H9 (cell line): Measurements from ENCODE around the gene B4GALNT4. TPM values are rescaled to one million over a fixed set of nuclear protein-coding genes. Genes with fewer than 3 reads are reported as not detected.

ENCODE experiments used
- DNase-seq: peaks from one replicate; pipeline ENCODE4 v3.0.0-alpha.2; 2017
- H2AFZ ChIP-seq: one replicate; pipeline ENCODE4 v1.6.1; 2013; ENCODE audit warnings: mild to moderate bottlenecking, low read length, control low read depth, moderate library complexity
- H2AK5ac ChIP-seq: 2 replicates; pipeline ENCODE4 v1.6.1; 2013; ENCODE audit warnings: low read length, control low read depth, mixed read lengths; ENCODE audit not compliant: insufficient read length
- H2BK120ac ChIP-seq: one replicate; pipeline ENCODE4 v1.6.1; 2013; ENCODE audit warnings: low read depth, mild to moderate bottlenecking, low read length, control low read depth, inconsistent platforms; ENCODE audit not compliant: poor library complexity, severe bottlenecking
- H2BK12ac ChIP-seq: 2 replicates; pipeline ENCODE4 v1.6.1; 2013; ENCODE audit warnings: low read length, control low read depth, mixed read lengths, low read depth; ENCODE audit not compliant: insufficient read length
- H2BK15ac ChIP-seq: 2 replicates; pipeline ENCODE4 v1.6.1; 2013; ENCODE audit warnings: low read depth, low read length, control low read depth
- H2BK20ac ChIP-seq: one replicate; pipeline ENCODE4 v1.6.1; 2013; ENCODE audit warnings: low read depth, mild to moderate bottlenecking, low read length, control low read depth, inconsistent platforms; ENCODE audit not compliant: poor library complexity, severe bottlenecking
- H2BK5ac ChIP-seq: 2 replicates; pipeline ENCODE4 v1.6.1; 2013; ENCODE audit warnings: low read length, control low read depth, mixed read lengths; ENCODE audit not compliant: insufficient read length
- H3K14ac ChIP-seq: 2 replicates; pipeline ENCODE4 v1.6.1; 2013; ENCODE audit warnings: low read length, control low read depth; ENCODE audit not compliant: insufficient read depth
- H3K18ac ChIP-seq: 2 replicates; pipeline ENCODE4 v1.6.1; 2013; ENCODE audit warnings: low read depth, mild to moderate bottlenecking, mixed read lengths, low read length, control low read depth; ENCODE audit not compliant: insufficient read length
- H3K23ac ChIP-seq: 2 replicates; pipeline ENCODE4 v1.6.1; 2013; ENCODE audit warnings: low read length, control low read depth, mixed read lengths, low read depth; ENCODE audit not compliant: insufficient read length
- H3K23me2 ChIP-seq: 2 replicates; pipeline ENCODE4 v1.6.1; 2013; ENCODE audit warnings: low read depth, mild to moderate bottlenecking, mixed read lengths, low read length, control low read depth; ENCODE audit not compliant: insufficient read length, poor library complexity, severe bottlenecking
- H3K27ac ChIP-seq: 2 replicates; pipeline ENCODE4 v1.5.1; 2013; ENCODE audit warnings: low read length, control low read depth, mixed read lengths, low read depth; ENCODE audit not compliant: insufficient read length
- H3K27me3 ChIP-seq: 2 replicates; pipeline ENCODE4 v1.6.1; 2013; ENCODE audit warnings: low read length, control low read depth, inconsistent platforms; ENCODE audit not compliant: insufficient read depth
- H3K4ac ChIP-seq: 2 replicates; pipeline ENCODE4 v1.6.1; 2013; ENCODE audit warnings: low read depth, mild to moderate bottlenecking, control low read depth, inconsistent platforms, low read length, moderate library complexity
- H3K4me1 ChIP-seq: 2 replicates; pipeline ENCODE4 v1.6.1; 2013; ENCODE audit warnings: low read length, control low read depth, inconsistent platforms; ENCODE audit not compliant: insufficient read depth
- H3K4me2 ChIP-seq: 2 replicates; pipeline ENCODE4 v1.6.1; 2013; ENCODE audit warnings: low read length, control low read depth, mixed read lengths; ENCODE audit not compliant: insufficient read length, insufficient read depth
- H3K56ac ChIP-seq: 2 replicates; pipeline ENCODE4 v1.6.1; 2013; ENCODE audit warnings: low read depth, mild to moderate bottlenecking, mixed read lengths, low read length, control low read depth; ENCODE audit not compliant: insufficient read length
- H3K79me1 ChIP-seq: 2 replicates; pipeline ENCODE4 v1.6.1; 2013; ENCODE audit warnings: low read depth, mild to moderate bottlenecking, moderate library complexity, low read length, control low read depth, inconsistent platforms; ENCODE audit not compliant: insufficient read depth, poor library complexity, severe bottlenecking
- H3K79me2 ChIP-seq: 2 replicates; pipeline ENCODE4 v1.6.1; 2013; ENCODE audit warnings: low read length, control low read depth, inconsistent platforms; ENCODE audit not compliant: insufficient read depth
- H3K9ac ChIP-seq: 2 replicates; pipeline ENCODE4 v1.6.1; 2013; ENCODE audit warnings: low read length, control low read depth, mixed read lengths; ENCODE audit not compliant: insufficient read length; ENCODE audit errors: extremely low read depth
- H3K9me3 ChIP-seq: one replicate; pipeline ENCODE4 v1.6.1; 2013; ENCODE audit warnings: low read depth, low read length, inconsistent platforms; ENCODE audit not compliant: control insufficient read depth
- H3T11ph ChIP-seq: one replicate; pipeline ENCODE4 v1.6.1; 2013; ENCODE audit warnings: mild to moderate bottlenecking, low read length, control low read depth, inconsistent platforms
- H4K20me1 ChIP-seq: one replicate; pipeline ENCODE4 v1.6.1; 2013; ENCODE audit not compliant: control insufficient read depth, insufficient read length, insufficient read depth
- H4K5ac ChIP-seq: 2 replicates; pipeline ENCODE4 v1.6.1; 2013; ENCODE audit warnings: low read depth, mild to moderate bottlenecking, mixed read lengths, low read length, control low read depth; ENCODE audit not compliant: insufficient read length
- H4K8ac ChIP-seq: replicated peaks from 2 replicates; pipeline ENCODE4 v1.6.1; 2013; ENCODE audit warnings: low read length, control low read depth, mixed read lengths, low read depth; ENCODE audit not compliant: insufficient read length
- H4K91ac ChIP-seq: 2 replicates; pipeline ENCODE4 v1.6.1; 2013; ENCODE audit warnings: low read depth, mild to moderate bottlenecking, moderate library complexity, mixed read lengths, low read length, control low read depth; ENCODE audit not compliant: insufficient read length
- H3K27ac Mint-ChIP-seq, 3 experiments: 2 replicates in 2 of 3; 3 replicates in 1 of 3; pipeline ENCODE4 v1.8.0; 2020 to 2021; ENCODE audit warnings: mixed read lengths in 3 of 3, mild to moderate bottlenecking in 1 of 3, moderate library complexity in 1 of 3
- H3K27me3 Mint-ChIP-seq: 2 replicates; pipeline ENCODE4 v1.8.0; 2021; ENCODE audit warnings: low read depth, mild to moderate bottlenecking, moderate library complexity, mixed read lengths
- H3K36me3 Mint-ChIP-seq, 3 experiments: 2 replicates in 2 of 3; 3 replicates in 1 of 3; pipeline ENCODE4 v1.8.0; 2020 to 2021; ENCODE audit warnings: low read depth in 3 of 3, mixed read lengths in 3 of 3; ENCODE audit not compliant: insufficient read depth in 1 of 3
- H3K4me1 Mint-ChIP-seq, 2 experiments: 2 replicates each; pipeline ENCODE4 v1.8.0; 2020; ENCODE audit warnings: mixed read lengths in 2 of 2
- H3K4me3 Mint-ChIP-seq, 2 experiments: 2 replicates in 1 of 2; 3 replicates in 1 of 2; pipeline ENCODE4 v1.8.0; 2020 to 2021; ENCODE audit warnings: mild to moderate bottlenecking in 2 of 2, mixed read lengths in 2 of 2, moderate library complexity in 1 of 2
- H3K9me3 Mint-ChIP-seq, 2 experiments: 2 replicates in 1 of 2; 3 replicates in 1 of 2; pipeline ENCODE4 v1.8.0; 2020; ENCODE audit warnings: mild to moderate bottlenecking in 2 of 2, mixed read lengths in 2 of 2, moderate library complexity in 1 of 2
- WGBS: extraction: QIAGEN DNeasy Blood & Tissue Kit; methylation state at CpG from one replicate; pipeline ENCODE4 v1.1.7; 2013; ENCODE audit warnings: missing lambda C conversion rate, low lambda C conversion rate, mixed read lengths; ENCODE audit not compliant: insufficient read length; ENCODE audit errors: extremely low coverage; 5-methylcytosine and 5-hydroxymethylcytosine counted together
- total RNA-seq: library from RNA; stranded (reverse); gene quantifications from 2 replicates; pipeline ENCODE4 v1.2.1, GENCODE V29; 2021
- TF ChIP-seq, protein P1 (sequence below): fragments of 200-600 bp; sonication (generic); conservative IDR thresholded peaks from 3 replicates; pipeline ENCODE4 v1.8.0; 2021; ENCODE audit warnings: antibody characterized with exemption, mild to moderate bottlenecking

Gene B4GALNT4
- total RNA-seq, 1 experiment from 2014 or later, result 105 TPM

GRCh38 chr11:330307-330693, 39.0 kb upstream of the B4GALNT4 start:
- no CpG with 5 or more reads among the region's 14 CpGs for WGBS
- H3K9me3 Mint-ChIP-seq, result peaks cover 21 to 25% of the 10 kb centered on the region in 2 experiments
- Histone ChIP-seq H3K4me1 (no peaks in the 10 kb centered on the region; the same call in 1 of the 2 replicates), H3K18ac (no peak overlapping the region), H4K91ac (no peak overlapping the region), H2BK15ac (no peak overlapping the region), H2AFZ (no peak overlapping the region), H3K9ac (no peak overlapping the region), H3K27ac (no peak overlapping the region), H2BK120ac (no peak overlapping the region), H4K20me1 (no peaks in the 10 kb centered on the region), H3K79me1 (no peaks in the 10 kb centered on the region), H2BK12ac (no peak overlapping the region), H4K5ac (no peak overlapping the region), H3T11ph (no peak overlapping the region), H2BK5ac (no peak overlapping the region), H4K8ac (no peak overlapping the region), H3K79me2 (no peaks in the 10 kb centered on the region), H3K4me2 (no peak overlapping the region), H3K9me3 (no peaks in the 10 kb centered on the region), H3K4ac (no peak overlapping the region), H3K23me2 (no peaks in the 10 kb centered on the region), H3K23ac (no peak overlapping the region), H2BK20ac (no peak overlapping the region), H3K14ac (no peak overlapping the region), H3K56ac (no peak overlapping the region), H2AK5ac (no peak overlapping the region), H3K27me3 (no peaks in the 10 kb centered on the region)
- H3K27ac Mint-ChIP-seq, result no peak overlapping the region
- TF ChIP-seq, protein P1, sequence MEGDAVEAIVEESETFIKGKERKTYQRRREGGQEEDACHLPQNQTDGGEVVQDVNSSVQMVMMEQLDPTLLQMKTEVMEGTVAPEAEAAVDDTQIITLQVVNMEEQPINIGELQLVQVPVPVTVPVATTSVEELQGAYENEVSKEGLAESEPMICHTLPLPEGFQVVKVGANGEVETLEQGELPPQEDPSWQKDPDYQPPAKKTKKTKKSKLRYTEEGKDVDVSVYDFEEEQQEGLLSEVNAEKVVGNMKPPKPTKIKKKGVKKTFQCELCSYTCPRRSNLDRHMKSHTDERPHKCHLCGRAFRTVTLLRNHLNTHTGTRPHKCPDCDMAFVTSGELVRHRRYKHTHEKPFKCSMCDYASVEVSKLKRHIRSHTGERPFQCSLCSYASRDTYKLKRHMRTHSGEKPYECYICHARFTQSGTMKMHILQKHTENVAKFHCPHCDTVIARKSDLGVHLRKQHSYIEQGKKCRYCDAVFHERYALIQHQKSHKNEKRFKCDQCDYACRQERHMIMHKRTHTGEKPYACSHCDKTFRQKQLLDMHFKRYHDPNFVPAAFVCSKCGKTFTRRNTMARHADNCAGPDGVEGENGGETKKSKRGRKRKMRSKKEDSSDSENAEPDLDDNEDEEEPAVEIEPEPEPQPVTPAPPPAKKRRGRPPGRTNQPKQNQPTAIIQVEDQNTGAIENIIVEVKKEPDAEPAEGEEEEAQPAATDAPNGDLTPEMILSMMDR, result no peak
- DNase-seq, result peak; percentile 39
- H3K36me3 Mint-ChIP-seq, result peaks cover 4 to 38% (median 13%) of the 10 kb centered on the region in 3 experiments; a peak in 6 of 7 replicates
- H3K4me1 Mint-ChIP-seq, result peaks cover 28 to 38% of the 10 kb centered on the region in 2 experiments
- peaks cover 3% of the 10 kb centered on the region for H3K27me3 Mint-ChIP-seq
- no peak overlapping the region for H3K4me3 Mint-ChIP-seq
